AG04450 (cell line): ENCODE measurements around the gene RGL3. TPM values are rescaled to one million over a fixed set of nuclear protein-coding genes. Genes with fewer than 3 reads are reported as not detected.

Experiments
- CTCF ChIA-PET: fragments of 300-600, 350-600 bp; formaldehyde crosslinking; extraction: SDS; loops from one replicate; lab custom pipeline; 2022; ENCODE audit warnings: antibody characterized with exemption, inconsistent platforms; lab: Charles Lee
- POLR2A ChIA-PET: fragments of 350-600 bp; formaldehyde crosslinking; extraction: SDS; loops from one replicate; lab custom pipeline; 2021; ENCODE audit warnings: antibody characterized with exemption, inconsistent platforms; lab: Yijun Ruan, JAX
- DNase-seq: peaks from one replicate; pipeline ENCODE4 v3.0.0-alpha.2; 2011; ENCODE audit warnings: low read depth, low spot score
- H3K27ac ChIP-seq: one replicate; pipeline ENCODE4 v1.5.1; 2012; ENCODE audit warnings: low read depth, low read length, control low read depth
- H3K27me3 ChIP-seq: one replicate; pipeline ENCODE4 v1.6.0; 2012; ENCODE audit warnings: low read length; ENCODE audit not compliant: control insufficient read depth, insufficient read depth
- H3K4me3 ChIP-seq: 2 replicates; pipeline ENCODE4 v1.5.1; 2011; ENCODE audit warnings: mild to moderate bottlenecking, low read depth, low read length, control low read depth
- H3K9me3 ChIP-seq: 2 replicates; pipeline ENCODE4 v1.5.1; 2012; ENCODE audit warnings: low read length; ENCODE audit not compliant: control insufficient read depth, insufficient read depth
- CTCF ChIP-seq: IDR thresholded peaks from 2 replicates; pipeline ENCODE4 v1.5.1; 2011; ENCODE audit warnings: low read depth, low read length, control low read depth, inconsistent platforms
- polyA plus RNA-seq: library from polyadenylated mRNA; depleted of rRNA; stranded (reverse); fragments of >200 nt; gene quantifications from 2 replicates; pipeline ENCODE4 v1.2.3, GENCODE V29; 2011

Gene RGL3
- polyA plus RNA-seq, 1 experiment = 0.11 TPM

GRCh38 chr19:11448923-11449554 lies 29.9 kb upstream of the RGL3 start:
- CTCF ChIA-PET = no interaction called here
- Histone ChIP-seq H3K9me3 (no peaks in the 10 kb centered on the region; the same call in 1 of the 2 replicates), H3K27ac (no peak overlapping the region), H3K4me3 (no peak overlapping the region), H3K27me3 (no peaks in the 10 kb centered on the region)
- no peak for DNase-seq
- POLR2A ChIA-PET = no interaction called here
- no peak for TF ChIP-seq CTCF

GRCh38 chr19:11448410-11448809 lies 29.3 kb upstream of the RGL3 start:
- POLR2A ChIA-PET = no interaction called here
- Histone ChIP-seq H3K27me3 (no peaks in the 10 kb centered on the region), H3K27ac (no peak overlapping the region), H3K9me3 (no peaks in the 10 kb centered on the region; the same call in 1 of the 2 replicates), H3K4me3 (no peak overlapping the region)
- no peak for DNase-seq
- no peak for TF ChIP-seq CTCF
- CTCF ChIA-PET = interaction anchor here (0.9 to 1.6 kb wide), 2 partner anchors 154 to 205 kb away, joined by 6 to 10 read pairs; no protein-coding TSS in a partner anchor

DNA sequence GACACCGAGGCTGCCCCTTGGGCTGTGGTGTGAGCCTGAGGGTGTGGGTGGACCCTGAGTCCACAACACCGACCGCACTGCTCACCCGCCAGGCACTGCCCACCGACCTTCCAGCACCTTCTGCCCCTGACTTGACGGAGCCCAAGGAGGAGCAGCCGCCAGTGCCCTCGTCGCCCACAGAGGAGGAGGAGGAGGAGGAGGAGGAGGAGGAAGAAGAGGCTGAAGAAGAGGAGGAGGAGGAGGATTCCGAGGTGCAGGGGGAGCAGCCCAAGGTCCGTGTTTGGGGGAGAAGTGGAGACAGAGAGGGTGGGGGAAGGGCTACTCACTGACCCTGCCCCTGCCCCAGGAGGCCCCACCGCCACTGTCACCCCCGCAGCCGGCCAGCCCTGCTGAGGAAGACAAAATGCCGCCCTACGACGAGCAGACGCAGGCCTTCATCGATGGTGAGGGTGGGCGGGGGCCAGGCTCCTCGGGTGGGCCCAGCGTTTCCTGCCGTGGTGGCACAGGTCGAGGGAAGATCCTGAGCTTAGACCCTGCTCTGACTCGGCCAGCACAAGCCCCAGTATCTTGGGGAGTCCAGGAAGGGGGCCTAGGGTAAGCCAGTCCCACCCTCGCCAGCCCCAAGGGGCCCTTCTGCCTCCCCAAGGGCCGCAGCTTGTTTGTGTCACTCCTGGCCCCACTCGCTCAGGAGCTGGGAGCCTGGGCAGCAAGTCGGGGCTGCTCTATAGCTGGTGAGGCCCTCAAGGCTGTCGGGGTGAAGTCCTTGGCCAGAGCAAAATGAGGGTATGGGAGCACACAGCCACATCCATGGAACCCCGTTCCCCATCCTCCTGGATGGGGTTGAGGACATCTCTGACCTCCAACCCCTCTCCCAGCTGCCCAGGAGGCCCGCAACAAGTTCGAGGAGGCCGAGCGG lies 28.5 kb upstream of the RGL3 start:
- ChIA-PET CTCF (interaction anchor here (0.5 to 1.6 kb wide), 6 partner anchors 10 to 204 kb away, joined by 3 to 10 read pairs (median 5); no protein-coding TSS in a partner anchor), POLR2A (no interaction called here)
- no peaks in the 10 kb centered on the region for H3K27me3 ChIP-seq
- no peak for TF ChIP-seq CTCF
- no peak overlapping the region for H3K4me3 ChIP-seq
- no peaks in the 10 kb centered on the region; the same call in 1 of the 2 replicates for H3K9me3 ChIP-seq
- DNase-seq = no peak
- H3K27ac ChIP-seq = no peak overlapping the region

DNA sequence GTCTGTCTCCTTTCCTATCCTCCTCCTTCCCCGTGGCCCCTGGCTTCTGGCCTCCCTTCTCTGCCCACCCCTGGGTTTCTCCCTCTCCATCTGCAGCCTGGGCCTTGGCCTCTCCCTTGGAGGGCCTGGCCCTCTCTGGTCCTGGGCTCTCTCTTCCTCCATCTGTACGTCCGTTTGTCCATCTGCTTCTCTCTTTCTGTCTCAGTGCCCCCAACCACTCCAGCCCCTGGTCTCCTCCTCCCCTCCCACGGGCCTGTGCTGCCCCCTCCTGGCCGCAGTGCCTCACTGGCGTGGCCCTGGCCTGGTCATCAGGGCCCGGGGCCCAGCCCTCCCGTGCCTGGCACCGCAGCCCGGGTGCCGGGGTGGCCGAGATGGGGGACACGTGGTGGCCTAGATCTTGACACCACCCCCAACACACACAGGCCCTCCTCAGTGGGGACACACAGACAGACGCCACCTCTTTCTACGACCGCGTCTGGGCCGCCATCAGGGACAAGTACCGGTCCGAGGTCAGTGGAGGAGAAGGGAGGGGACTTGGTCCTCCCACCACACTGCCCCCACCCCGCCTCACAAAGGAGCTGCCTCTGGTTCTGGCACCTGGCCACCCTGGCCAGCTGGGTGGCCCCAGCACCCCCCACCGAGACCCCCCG lies 27.7 kb upstream of the RGL3 start:
- ChIA-PET CTCF (interaction anchor here (0.5 to 2.0 kb wide), 11 partner anchors 10 to 156 kb away, joined by 3 to 16 read pairs (median 5); partner anchors contain the start of gene PRKCSH), POLR2A (no interaction called here)
- TF ChIP-seq CTCF = peak; percentile 74
- H3K27ac ChIP-seq = no peak overlapping the region
- H3K27me3 ChIP-seq = no peaks in the 10 kb centered on the region
- H3K9me3 ChIP-seq = no peaks in the 10 kb centered on the region; the same call in 1 of the 2 replicates
- DNase-seq = no peak
- H3K4me3 ChIP-seq = no peak overlapping the region
